HCT116 (cell line): ENCODE data around the gene PYDC1. TPM values are rescaled to one million over a fixed set of nuclear protein-coding genes. Genes with fewer than 3 reads are reported as not detected.

Experiments used
- ATAC-seq: fragments of 200-7000 bp; cut with Tn5 transposase; 2 replicates; pipeline ENCODE4 v1.9.1; 2020; ENCODE audit warnings: mild to moderate bottlenecking, moderate library complexity
- BruUV-seq: library from RNA; stranded (reverse); fragments of 400-500 nt; replicated peaks from 2 replicates; lab custom pipeline; 2021; lab: Mats Ljungman, UMichigan
- CTCF ChIA-PET: fragments of 300-600 bp; sonication (Branson Sonifier 250); formaldehyde crosslinking; loops from one replicate; lab custom pipeline; 2021; ENCODE audit warnings: antibody characterized with exemption; lab: Charles Lee
- POLR2A ChIA-PET: fragments of 300-600, 350-600 bp; sonication (Branson Sonifier 250); formaldehyde crosslinking; loops from one replicate; lab custom pipeline; 2021; ENCODE audit warnings: antibody characterized with exemption; lab: Charles Lee
- RAD21 ChIA-PET, 2 experiments: fragments of 300-600 bp; sonication (Branson Sonifier 250); formaldehyde crosslinking; loops; one replicate each; lab custom pipeline; 2023; ENCODE audit warnings: low total read pairs in 2 of 2; ENCODE audit not compliant: uncharacterized antibody in 2 of 2, unreplicated experiment in 2 of 2, low non-redundant PET in 1 of 2; lab: Charles Lee
- DNase-seq: peaks from one replicate; pipeline ENCODE4 v3.0.0-alpha.2; 2010; ENCODE audit warnings: low read depth, low spot score
- H2AFZ ChIP-seq: fragments of 200-600 bp; shearing (Covaris generic), sonication (generic); 2 replicates; pipeline ENCODE4 v1.6.1; 2017; ENCODE audit warnings: low read depth, mixed run types, mixed read lengths, antibody characterized with exemption, low read length; ENCODE audit not compliant: poor library complexity, severe bottlenecking
- H3K27ac ChIP-seq: 2 replicates; pipeline ENCODE4 v1.5.1; 2012; ENCODE audit warnings: low read depth, low read length
- H3K27me3 ChIP-seq: fragments of 200-600 bp; sonication (generic); 2 replicates; pipeline ENCODE4 v1.6.1; 2016; ENCODE audit warnings: mixed run types, low read length, mixed read lengths; ENCODE audit not compliant: insufficient read depth
- H3K36me3 ChIP-seq, 2 experiments: fragments of 200-500 bp in 1 of 2; fragments of 200-600 bp in 1 of 2; sonication (Bioruptor generic) in 1 of 2; sonication (generic) in 1 of 2; 2 replicates each; pipeline versions ENCODE4 v1.5.1 to v1.6.1; 2014 to 2016; ENCODE audit warnings: low read length in 2 of 2, inconsistent platforms in 1 of 2, mixed read lengths in 1 of 2, mixed run types in 1 of 2; ENCODE audit not compliant: insufficient read depth in 2 of 2, control insufficient read depth in 1 of 2
- H3K4me1 ChIP-seq, 2 experiments: fragments of 200-600 bp in 1 of 2; sonication (generic) in 1 of 2; 2 replicates each; pipeline versions ENCODE4 v1.5.1 to v1.6.1; 2012 to 2017; ENCODE audit warnings: low read length in 2 of 2, inconsistent platforms in 1 of 2, mild to moderate bottlenecking in 1 of 2, mixed read lengths in 1 of 2, mixed run types in 1 of 2, moderate library complexity in 1 of 2; ENCODE audit not compliant: insufficient read depth in 2 of 2, control insufficient read depth in 1 of 2
- H3K4me2 ChIP-seq: fragments of 200-600 bp; sonication (generic); 2 replicates; pipeline ENCODE4 v1.6.1; 2017; ENCODE audit warnings: mixed run types, low read length, mixed read lengths
- H3K4me3 ChIP-seq, 2 experiments: fragments of 200-600 bp in 1 of 2; sonication (generic) in 1 of 2; replicated peaks in 1 of 2; 2 replicates each; pipeline ENCODE4 v1.5.1; 2011 to 2016; ENCODE audit warnings: low read length in 2 of 2, control low read depth in 1 of 2, low read depth in 1 of 2, mild to moderate bottlenecking in 1 of 2, mixed read lengths in 1 of 2, mixed run types in 1 of 2
- H3K79me2 ChIP-seq: fragments of 200-600 bp; sonication (generic); 2 replicates; pipeline ENCODE4 v1.6.1; 2017; ENCODE audit warnings: mild to moderate bottlenecking, mixed run types, low read length, moderate library complexity, mixed read lengths; ENCODE audit not compliant: insufficient read depth
- H3K9ac ChIP-seq: fragments of 200-600 bp; sonication (generic); 2 replicates; pipeline ENCODE4 v1.6.1; 2016; ENCODE audit warnings: low read length, mixed read lengths
- H3K9me2 ChIP-seq: fragments of 200-600 bp; sonication (generic), shearing (Covaris generic); 2 replicates; pipeline ENCODE4 v1.6.1; 2017; ENCODE audit warnings: mixed run types, mild to moderate bottlenecking, moderate library complexity; ENCODE audit not compliant: insufficient read depth
- H3K9me3 ChIP-seq, 2 experiments: fragments of 200-500 bp in 1 of 2; fragments of 200-600 bp in 1 of 2; sonication (Bioruptor generic) in 1 of 2; sonication (generic) in 1 of 2; 2 replicates each; pipeline ENCODE4 v1.6.1; 2014 to 2017; ENCODE audit warnings: low read length in 2 of 2, mixed read lengths in 2 of 2, inconsistent platforms in 1 of 2, low read depth in 1 of 2, mild to moderate bottlenecking in 1 of 2, mixed run types in 1 of 2, moderate library complexity in 1 of 2; ENCODE audit not compliant: control insufficient read depth in 1 of 2, insufficient read depth in 1 of 2
- H4K20me1 ChIP-seq: fragments of 200-600 bp; sonication (generic), shearing (Covaris generic); 2 replicates; pipeline ENCODE4 v1.6.1; 2017; ENCODE audit warnings: mixed run types, mild to moderate bottlenecking, moderate library complexity; ENCODE audit not compliant: insufficient read depth
- CBX3 ChIP-seq: IDR thresholded peaks from 2 replicates; pipeline ENCODE4 v1.6.1; 2012; ENCODE audit warnings: low read depth
- CEBPB ChIP-seq: IDR thresholded peaks from 2 replicates; pipeline ENCODE4 v1.6.1; 2012; ENCODE audit warnings: low read depth
- EGR1 ChIP-seq: IDR thresholded peaks from 2 replicates; pipeline ENCODE4 v1.6.1; 2012; ENCODE audit warnings: low read depth
- EZH2 ChIP-seq: fragments of 200-600 bp; sonication (generic); IDR thresholded peaks from 2 replicates; pipeline ENCODE4 v1.6.1; 2017; ENCODE audit warnings: antibody characterized with exemption, mixed run types
- EZH2phosphoT487 ChIP-seq: fragments of 200-600 bp; IDR thresholded peaks from 2 replicates; pipeline ENCODE4 v1.6.1; 2018; ENCODE audit warnings: antibody characterized with exemption, borderline replicate concordance
- FOSL1 ChIP-seq: IDR thresholded peaks from 2 replicates; pipeline ENCODE4 v1.6.1; 2012; ENCODE audit warnings: low read depth
- POLR2A ChIP-seq: IDR thresholded peaks from 2 replicates; pipeline ENCODE4 v1.7.0; 2011; ENCODE audit warnings: borderline replicate concordance; ENCODE audit not compliant: insufficient read depth, insufficient read length; ENCODE audit errors: extremely low read depth
- RAD21 ChIP-seq: IDR thresholded peaks from 2 replicates; pipeline ENCODE4 v1.6.1; 2012; ENCODE audit warnings: low read depth, mild to moderate bottlenecking
- SRF ChIP-seq: IDR thresholded peaks from 2 replicates; pipeline ENCODE4 v1.6.1; 2012; ENCODE audit warnings: low read depth
- YY1 ChIP-seq: IDR thresholded peaks from 2 replicates; pipeline ENCODE4 v1.6.1; 2011; ENCODE audit warnings: low read length, low read depth, moderate library complexity, mild to moderate bottlenecking; ENCODE audit not compliant: insufficient replicate concordance; ENCODE audit errors: extremely low read depth
- intact Hi-C: fragments of 100-400 bp; cut with micrococcal nuclease; formaldehyde crosslinking; loops from 2 replicates; pipeline ENCODE4 v1.10.0; 2022
- total RNA-seq: library from RNA; stranded (reverse); gene quantifications from one replicate; pipeline ENCODE4 v1.2.1, GENCODE V29; 2021; ENCODE audit not compliant: unreplicated experiment

PYDC1 gene
- total RNA-seq, 1 experiment from 2014 or later = not detected

DNA sequence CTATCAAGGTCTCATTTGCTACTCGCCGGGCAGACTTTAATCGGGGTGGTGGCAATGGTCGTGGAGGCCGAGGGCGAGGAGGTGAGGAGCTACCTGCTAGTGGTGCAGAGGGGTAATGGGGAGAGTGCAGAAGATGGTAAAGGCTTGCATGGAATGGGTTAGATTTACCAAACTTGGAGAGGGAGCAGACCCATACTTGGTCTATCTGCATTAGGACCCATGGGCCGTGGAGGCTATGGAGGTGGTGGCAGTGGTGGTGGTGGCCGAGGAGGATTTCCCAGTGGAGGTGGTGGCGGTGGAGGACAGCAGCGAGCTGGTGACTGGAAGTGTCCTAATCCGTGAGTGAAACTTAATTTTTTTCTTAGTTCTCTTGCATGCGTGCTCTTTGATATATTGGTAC is 26.9 kb downstream of the PYDC1 start:
- Histone ChIP-seq H3K36me3 (peaks cover 95 to 98% of the 10 kb centered on the region in 2 experiments), H3K9ac (no peak overlapping the region), H3K79me2 (peaks cover 100% of the 10 kb centered on the region), H3K4me2 (no peak overlapping the region), H4K20me1 (peaks cover 89% of the 10 kb centered on the region), H3K9me3 (no peaks in the 10 kb centered on the region), H2AFZ (no peak overlapping the region), H3K4me3 (no peak overlapping the region), H3K4me1 (no peaks in the 10 kb centered on the region), H3K27ac (no peak overlapping the region), H3K27me3 (no peaks in the 10 kb centered on the region), H3K9me2 (no peaks in the 10 kb centered on the region)
- ChIA-PET POLR2A (interaction anchor here (2.3 kb wide), 1 partner anchor 10 kb away, joined by 11 read pairs; the partner anchor contains the start of gene FUS), RAD21 (no interaction called here), CTCF (no interaction called here)
- DNase-seq (no peak), ATAC-seq (no peak)
- BruUV-seq = no TSS peak
- intact Hi-C loops = no loop called here
- TF ChIP-seq POLR2A (no peak), CEBPB (no peak), YY1 (no peak)

DNA sequence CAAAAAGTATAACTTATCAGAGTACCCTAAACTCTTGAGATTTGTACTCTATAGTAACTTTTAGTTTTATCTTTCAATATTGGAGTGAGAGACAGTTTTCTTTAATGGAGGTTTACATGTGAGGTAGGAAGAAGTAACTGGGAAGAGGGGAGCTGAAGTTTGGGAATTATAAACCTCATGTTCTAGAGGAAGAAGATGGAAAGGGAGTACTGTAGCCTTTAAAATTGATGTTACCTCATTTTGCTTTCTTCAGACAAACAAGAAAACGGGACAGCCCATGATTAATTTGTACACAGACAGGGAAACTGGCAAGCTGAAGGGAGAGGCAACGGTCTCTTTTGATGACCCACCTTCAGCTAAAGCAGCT is 27.5 kb downstream of the PYDC1 start:
- H4K20me1 ChIP-seq = peaks cover 87% of the 10 kb centered on the region
- no peak overlapping the region for H2AFZ ChIP-seq
- ChIA-PET POLR2A (interaction anchor here (2.3 kb wide), 1 partner anchor 9 kb away, joined by 11 read pairs; the partner anchor contains the start of gene FUS), RAD21 (no interaction called here), CTCF (no interaction called here)
- no peak overlapping the region for H3K4me3 ChIP-seq
- no peak overlapping the region for H3K4me2 ChIP-seq
- H3K27me3 ChIP-seq = no peaks in the 10 kb centered on the region
- peaks cover 90 to 98% of the 10 kb centered on the region in 2 experiments for H3K36me3 ChIP-seq
- H3K79me2 ChIP-seq = peaks cover 100% of the 10 kb centered on the region
- no peak overlapping the region for H3K27ac ChIP-seq
- no peak for TF ChIP-seq EZH2phosphoT487
- no peak for TF ChIP-seq POLR2A
- TF ChIP-seq SRF = no peak
- TF ChIP-seq RAD21 = no peak
- TF ChIP-seq CBX3 = no peak
- TF ChIP-seq EZH2 = no peak
- no peak for TF ChIP-seq EGR1
- no peak for TF ChIP-seq FOSL1
- no TSS peak for BruUV-seq
- H3K4me1 ChIP-seq = no peaks in the 10 kb centered on the region
- DNase-seq = no peak
- no peaks in the 10 kb centered on the region for H3K9me3 ChIP-seq
- ATAC-seq = no peak
- intact Hi-C loops = no loop called here
- no peak overlapping the region for H3K9ac ChIP-seq
- no peaks in the 10 kb centered on the region for H3K9me2 ChIP-seq
